Measurements from ENCODE around the gene STKLD1. TPM values are rescaled to one million over a fixed set of nuclear protein-coding genes. Genes with fewer than 3 reads are reported as not detected.

Gene STKLD1
- total and polyA plus RNA-seq, 9 of the 15 experiments (the other 6 are each of a cell fraction or from before 2014, with no cell fraction given): 0.10 to 0.65 (median 0.33) TPM; not detected in 2

DNA sequence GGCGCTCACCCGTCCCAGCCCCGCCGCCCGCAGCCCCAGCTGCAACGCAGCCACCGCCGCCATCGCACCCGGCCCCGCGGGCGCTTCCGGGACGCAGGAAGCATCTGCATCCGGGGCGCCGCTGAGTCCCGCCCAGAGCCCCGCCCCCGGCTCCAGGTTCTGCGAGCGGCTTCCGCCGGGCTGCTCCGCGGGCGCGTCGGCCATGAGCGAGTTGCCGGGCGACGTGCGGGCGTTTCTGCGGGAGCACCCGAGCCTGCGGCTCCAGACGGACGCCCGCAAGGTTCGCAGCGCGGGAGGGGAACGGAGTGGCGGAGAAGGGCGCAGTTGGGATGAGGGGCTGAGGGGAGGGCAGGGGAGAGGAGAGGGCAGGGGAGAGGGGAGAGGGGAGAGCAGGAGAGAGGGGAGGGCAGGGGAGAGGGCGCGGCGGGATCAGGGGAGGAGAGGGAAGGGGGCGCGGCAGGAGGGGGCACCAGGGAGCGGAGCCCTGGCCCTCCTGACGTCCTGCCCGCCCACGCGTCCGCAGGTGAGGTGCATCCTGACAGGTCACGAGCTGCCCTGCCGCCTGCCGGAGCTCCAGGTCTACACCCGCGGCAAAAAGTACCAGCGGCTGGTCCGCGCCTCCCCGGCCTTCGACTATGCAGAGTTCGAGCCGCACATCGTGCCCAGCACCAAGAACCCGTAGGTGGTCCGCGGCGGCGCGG, 19.6 kb upstream of the STKLD1 start, which contains the start of the genes SURF1 and SURF2 (continued):
- TF ChIP-seq, protein P1, sequence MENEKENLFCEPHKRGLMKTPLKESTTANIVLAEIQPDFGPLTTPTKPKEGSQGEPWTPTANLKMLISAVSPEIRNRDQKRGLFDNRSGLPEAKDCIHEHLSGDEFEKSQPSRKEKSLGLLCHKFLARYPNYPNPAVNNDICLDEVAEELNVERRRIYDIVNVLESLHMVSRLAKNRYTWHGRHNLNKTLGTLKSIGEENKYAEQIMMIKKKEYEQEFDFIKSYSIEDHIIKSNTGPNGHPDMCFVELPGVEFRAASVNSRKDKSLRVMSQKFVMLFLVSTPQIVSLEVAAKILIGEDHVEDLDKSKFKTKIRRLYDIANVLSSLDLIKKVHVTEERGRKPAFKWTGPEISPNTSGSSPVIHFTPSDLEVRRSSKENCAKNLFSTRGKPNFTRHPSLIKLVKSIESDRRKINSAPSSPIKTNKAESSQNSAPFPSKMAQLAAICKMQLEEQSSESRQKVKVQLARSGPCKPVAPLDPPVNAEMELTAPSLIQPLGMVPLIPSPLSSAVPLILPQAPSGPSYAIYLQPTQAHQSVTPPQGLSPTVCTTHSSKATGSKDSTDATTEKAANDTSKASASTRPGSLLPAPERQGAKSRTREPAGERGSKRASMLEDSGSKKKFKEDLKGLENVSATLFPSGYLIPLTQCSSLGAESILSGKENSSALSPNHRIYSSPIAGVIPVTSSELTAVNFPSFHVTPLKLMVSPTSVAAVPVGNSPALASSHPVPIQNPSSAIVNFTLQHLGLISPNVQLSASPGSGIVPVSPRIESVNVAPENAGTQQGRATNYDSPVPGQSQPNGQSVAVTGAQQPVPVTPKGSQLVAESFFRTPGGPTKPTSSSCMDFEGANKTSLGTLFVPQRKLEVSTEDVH (IDR thresholded peaks at IDR 0.05; ENCODE audit: low read depth, partially characterized antibody): no peak
- TF ChIP-seq PHB (CRISPR knock-in tag; IDR thresholded peaks at IDR 0.05) (no peak), MCM7 (IDR thresholded peaks at IDR 0.05) (no peak), IFI16 (CRISPR knock-in tag; IDR thresholded peaks at IDR 0.05) (no peak), KLF16 (IDR thresholded peaks at IDR 0.05) (no peak), SIRT6 (IDR thresholded peaks at IDR 0.05; ENCODE audit: low read depth, low read length) (no peak), TRIM28 (IDR thresholded peaks at IDR 0.05) (no peak), CBX1 (IDR thresholded peaks at IDR 0.05; ENCODE audit: low read depth) (no peak), ZBTB8A (IDR thresholded peaks at IDR 0.05; ENCODE audit: partially characterized antibody) (no peak), TAF1 (IDR thresholded peaks at IDR 0.05; ENCODE audit: control insufficient read depth, extremely low read depth, insufficient read depth, low read length, severe bottlenecking) (peak; percentile 85), ZNF212 (CRISPR knock-in tag; IDR thresholded peaks at IDR 0.05) (no peak), ZKSCAN8 (CRISPR knock-in tag; IDR thresholded peaks at IDR 0.05) (no peak), RBM25 (IDR thresholded peaks at IDR 0.05; ENCODE audit: low read depth, low read length, severe bottlenecking) (no peak), SRSF9 (IDR thresholded peaks at IDR 0.05; ENCODE audit: borderline replicate concordance, low read depth, low read length) (no peak), JUN (IDR thresholded peaks at IDR 0.05; ENCODE audit: borderline replicate concordance, low read depth, low read length) (no peak), JUN (CRISPR knock-in tag; IDR thresholded peaks at IDR 0.05; ENCODE audit: borderline replicate concordance) (no peak), TFAM (CRISPR knock-in tag; conservative IDR thresholded peaks at IDR 0.05) (no peak), HDAC2 (IDR thresholded peaks at IDR 0.05) (0 out of 2 replicates have a peak, but pooled peaks have one; percentile 25), ZBTB17 (CRISPR knock-in tag; IDR thresholded peaks at IDR 0.05) (no peak), ARID2 (IDR thresholded peaks at IDR 0.05) (no peak), MIER1 (IDR thresholded peaks at IDR 0.05; ENCODE audit: low read depth) (no peak), BHLHE40 (IDR thresholded peaks at IDR 0.05; ENCODE audit: low read length) (peak; percentile 36; the same call in 1 of the 2 replicates), NFE2L1 (tag; IDR thresholded peaks at IDR 0.05; ENCODE audit: borderline replicate concordance, low read depth) (no peak), RB1 (IDR thresholded peaks at IDR 0.05; ENCODE audit: low read depth) (no peak; the same call in 1 of the 2 replicates)
- TF ChIP-seq, protein P2, sequence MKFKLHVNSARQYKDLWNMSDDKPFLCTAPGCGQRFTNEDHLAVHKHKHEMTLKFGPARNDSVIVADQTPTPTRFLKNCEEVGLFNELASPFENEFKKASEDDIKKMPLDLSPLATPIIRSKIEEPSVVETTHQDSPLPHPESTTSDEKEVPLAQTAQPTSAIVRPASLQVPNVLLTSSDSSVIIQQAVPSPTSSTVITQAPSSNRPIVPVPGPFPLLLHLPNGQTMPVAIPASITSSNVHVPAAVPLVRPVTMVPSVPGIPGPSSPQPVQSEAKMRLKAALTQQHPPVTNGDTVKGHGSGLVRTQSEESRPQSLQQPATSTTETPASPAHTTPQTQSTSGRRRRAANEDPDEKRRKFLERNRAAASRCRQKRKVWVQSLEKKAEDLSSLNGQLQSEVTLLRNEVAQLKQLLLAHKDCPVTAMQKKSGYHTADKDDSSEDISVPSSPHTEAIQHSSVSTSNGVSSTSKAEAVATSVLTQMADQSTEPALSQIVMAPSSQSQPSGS (CRISPR knock-in tag; IDR thresholded peaks at IDR 0.05): no peak
- TF ChIP-seq, protein P3, sequence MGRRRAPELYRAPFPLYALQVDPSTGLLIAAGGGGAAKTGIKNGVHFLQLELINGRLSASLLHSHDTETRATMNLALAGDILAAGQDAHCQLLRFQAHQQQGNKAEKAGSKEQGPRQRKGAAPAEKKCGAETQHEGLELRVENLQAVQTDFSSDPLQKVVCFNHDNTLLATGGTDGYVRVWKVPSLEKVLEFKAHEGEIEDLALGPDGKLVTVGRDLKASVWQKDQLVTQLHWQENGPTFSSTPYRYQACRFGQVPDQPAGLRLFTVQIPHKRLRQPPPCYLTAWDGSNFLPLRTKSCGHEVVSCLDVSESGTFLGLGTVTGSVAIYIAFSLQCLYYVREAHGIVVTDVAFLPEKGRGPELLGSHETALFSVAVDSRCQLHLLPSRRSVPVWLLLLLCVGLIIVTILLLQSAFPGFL (CRISPR knock-in tag; IDR thresholded peaks at IDR 0.05): no peak

All from K562 (cell line).